Ectodermal cell (in vitro differentiated cells): ENCODE results near the gene KCTD6.

Experiments
- H3K27ac ChIP-seq: 2 replicates; pipeline ENCODE4 v1.7.0; 2013; ENCODE audit warnings: mild to moderate bottlenecking, low read depth, low read length; ENCODE audit not compliant: insufficient read depth, poor library complexity, severe bottlenecking
- H3K27me3 ChIP-seq: 2 replicates; pipeline ENCODE4 v1.7.0; 2013; ENCODE audit warnings: mild to moderate bottlenecking, low read length; ENCODE audit not compliant: insufficient read depth, control insufficient read depth, poor library complexity, severe bottlenecking
- H3K36me3 ChIP-seq: one replicate; pipeline ENCODE4 v1.7.0; 2013; ENCODE audit warnings: low read length; ENCODE audit not compliant: control insufficient read depth, insufficient read depth
- H3K4me1 ChIP-seq: one replicate; pipeline ENCODE4 v1.7.0; 2013; ENCODE audit warnings: low read length; ENCODE audit not compliant: control insufficient read depth, insufficient read depth
- H3K4me3 ChIP-seq: 2 replicates; pipeline ENCODE4 v1.7.0; 2013; ENCODE audit warnings: low read depth, low read length, control low read depth; ENCODE audit not compliant: insufficient read depth
- H3K9me3 ChIP-seq: 2 replicates; pipeline ENCODE4 v1.7.0; 2013; ENCODE audit warnings: mild to moderate bottlenecking, low read length, moderate library complexity; ENCODE audit not compliant: control insufficient read depth
- WGBS, 2 experiments: methylation state at CpG; one replicate each; pipeline ENCODE4 v1.1.7; 2013; ENCODE audit warnings: missing lambda C conversion rate in 2 of 2; 5-methylcytosine and 5-hydroxymethylcytosine counted together

Gene KCTD6

DNA sequence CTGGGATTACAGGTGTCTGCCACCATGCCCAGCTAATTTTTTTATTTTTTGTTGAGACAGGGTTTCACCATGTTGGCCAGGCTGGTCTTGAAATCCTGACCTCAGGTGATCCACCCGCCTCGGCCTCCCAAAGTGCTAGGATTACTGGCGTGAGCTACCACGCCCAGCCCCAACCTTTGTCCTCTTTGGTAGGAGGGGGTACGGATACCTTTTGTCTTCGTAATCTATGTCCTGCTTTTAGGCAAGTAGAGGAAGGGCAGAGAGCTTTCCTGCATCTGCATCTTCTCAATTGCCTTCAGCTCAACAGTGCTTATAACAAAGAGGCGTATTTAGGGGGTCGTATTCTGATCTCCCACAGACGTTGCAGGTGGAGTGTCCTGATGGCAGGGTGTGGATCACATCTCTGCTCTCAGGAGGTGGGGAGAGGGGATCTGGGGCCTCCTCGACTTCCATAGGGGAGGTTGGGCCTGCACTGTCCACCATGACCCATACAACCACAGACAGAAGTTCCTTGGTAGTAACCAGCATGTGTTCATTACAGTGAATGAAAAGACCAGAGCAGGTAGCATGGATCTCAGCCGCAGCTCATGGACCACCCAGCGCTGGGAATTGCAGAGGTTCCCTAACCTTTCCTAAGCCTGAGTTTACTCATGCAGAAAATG is 21.4 kb upstream of the KCTD6 start:
- Histone ChIP-seq H3K4me1 (peaks cover 16% of the 10 kb centered on the region), H3K27me3 (no peaks in the 10 kb centered on the region), H3K4me3 (no peak overlapping the region), H3K36me3 (no peaks in the 10 kb centered on the region), H3K27ac (peak overlapping the region; percentile 38), H3K9me3 (no peaks in the 10 kb centered on the region)
- WGBS, 2 experiments: 86 to 93% methylated on average over 12 of the region's 12 CpGs

DNA sequence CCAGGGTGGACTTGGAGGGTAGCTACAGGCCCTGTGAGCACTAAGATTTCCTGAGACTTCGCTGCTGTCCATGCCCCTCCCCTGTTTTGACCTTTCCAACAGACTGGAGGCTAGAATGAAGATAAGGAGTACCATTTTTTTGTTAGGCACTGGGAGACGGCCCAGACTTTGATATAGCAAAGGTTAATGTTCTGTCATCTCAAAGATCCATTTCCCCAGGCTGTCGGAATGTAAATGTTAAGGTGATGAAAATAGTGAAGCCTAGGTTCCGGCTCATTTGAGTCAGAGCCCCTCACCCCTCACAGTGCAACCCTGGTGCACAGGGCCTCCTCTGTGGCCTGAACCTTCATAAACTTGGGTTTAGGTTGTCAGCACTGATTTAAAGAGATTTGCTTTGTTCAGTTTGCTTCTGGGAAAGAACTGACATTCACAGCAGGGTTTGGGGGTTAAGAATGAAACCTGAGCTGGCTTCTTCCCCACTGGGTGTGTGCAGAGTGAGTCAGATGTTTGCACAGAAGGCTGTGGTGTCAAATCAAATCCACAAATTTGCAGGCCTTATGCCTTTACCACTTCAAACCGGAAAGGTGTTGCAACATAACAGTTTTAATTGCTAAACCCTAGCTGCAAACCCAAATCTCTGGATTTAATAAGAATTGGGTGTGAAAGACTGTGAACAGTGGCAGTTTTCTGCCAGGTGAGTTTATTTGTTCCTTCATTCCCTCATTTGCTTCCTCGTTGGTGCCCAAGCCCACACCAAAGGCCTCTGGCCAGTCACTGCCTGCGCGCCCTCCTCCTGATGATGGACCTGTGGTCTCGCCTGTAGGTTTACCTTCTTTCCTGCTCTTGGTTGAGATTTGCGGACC is 20.6 kb upstream of the KCTD6 start:
- no peak overlapping the region for H3K4me3 ChIP-seq
- 82 to 83% methylated on average over 10 of the region's 10 CpGs for WGBS, 2 experiments

DNA sequence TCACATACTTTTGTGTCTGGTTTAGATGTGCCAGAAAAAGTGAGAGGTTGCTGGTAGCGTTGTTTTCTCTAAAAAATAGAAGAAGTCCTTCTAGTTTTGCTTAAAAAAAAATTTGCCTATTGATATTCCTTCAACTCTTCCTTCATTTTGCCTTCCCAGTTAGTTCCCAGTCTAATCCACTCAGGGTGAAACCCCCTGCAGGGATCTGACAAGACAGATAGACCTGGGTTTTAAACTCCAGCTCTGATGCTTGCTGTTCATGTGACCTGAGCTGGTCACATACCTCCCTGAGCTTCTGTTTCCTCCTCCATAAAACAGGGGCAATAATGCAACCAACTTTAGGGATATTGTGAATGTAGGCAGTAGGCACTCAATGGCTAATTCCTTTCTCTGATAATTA is 18.6 kb upstream of the KCTD6 start:
- H3K4me1 ChIP-seq: peaks cover 16% of the 10 kb centered on the region
- 89 to 95% methylated on average over 1 of the region's 1 CpG for WGBS, 2 experiments

More for the DNA sequence above, 20.6 kb upstream of the KCTD6 start:
- Histone ChIP-seq H3K4me1 (peaks cover 16% of the 10 kb centered on the region), H3K9me3 (no peaks in the 10 kb centered on the region), H3K36me3 (no peaks in the 10 kb centered on the region), H3K27me3 (no peaks in the 10 kb centered on the region), H3K27ac (peak overlapping the region; percentile 38)

DNA sequence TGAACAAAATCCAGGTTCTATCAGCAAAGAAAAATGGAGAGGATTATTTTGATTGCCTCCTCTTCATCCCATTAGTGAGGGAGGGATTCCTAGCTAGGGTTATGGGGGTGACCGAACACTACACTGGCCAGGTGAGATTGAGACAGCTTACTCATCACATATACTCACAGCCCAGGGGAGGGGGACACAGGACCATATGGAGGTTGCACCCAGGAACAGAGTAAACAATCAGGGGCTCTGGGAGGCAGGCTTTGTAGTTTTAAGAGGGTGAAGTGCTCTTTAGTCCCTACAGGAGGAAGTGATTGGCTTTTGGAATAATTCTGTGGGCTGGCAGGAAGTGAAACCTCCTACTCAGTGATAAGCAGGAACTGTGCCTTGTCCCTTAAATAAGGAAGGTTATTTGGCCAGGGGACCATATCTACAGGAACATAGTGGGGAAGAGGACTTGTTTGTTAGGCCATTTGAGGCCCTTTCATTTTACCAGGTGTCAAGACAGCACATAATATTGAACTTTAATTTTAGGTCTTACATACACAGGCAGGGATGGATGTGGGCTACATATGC is 17.5 kb upstream of the KCTD6 start:
- no peaks in the 10 kb centered on the region for H3K9me3 ChIP-seq
- H3K4me3 ChIP-seq: no peak overlapping the region
- H3K4me1 ChIP-seq: peaks cover 16% of the 10 kb centered on the region
- 100% methylated on average over 1 of the region's 1 CpG; no CpG with 5 or more reads in 1 of the 2 experiments for WGBS, 2 experiments
- H3K27ac ChIP-seq: no peak overlapping the region
- H3K27me3 ChIP-seq: no peaks in the 10 kb centered on the region
- H3K36me3 ChIP-seq: no peaks in the 10 kb centered on the region

More for the DNA sequence above, 18.6 kb upstream of the KCTD6 start:
- H3K9me3 ChIP-seq: no peaks in the 10 kb centered on the region
- no peak overlapping the region for H3K4me3 ChIP-seq
- H3K36me3 ChIP-seq: no peaks in the 10 kb centered on the region
- H3K27ac ChIP-seq: no peak overlapping the region
- no peaks in the 10 kb centered on the region for H3K27me3 ChIP-seq

DNA sequence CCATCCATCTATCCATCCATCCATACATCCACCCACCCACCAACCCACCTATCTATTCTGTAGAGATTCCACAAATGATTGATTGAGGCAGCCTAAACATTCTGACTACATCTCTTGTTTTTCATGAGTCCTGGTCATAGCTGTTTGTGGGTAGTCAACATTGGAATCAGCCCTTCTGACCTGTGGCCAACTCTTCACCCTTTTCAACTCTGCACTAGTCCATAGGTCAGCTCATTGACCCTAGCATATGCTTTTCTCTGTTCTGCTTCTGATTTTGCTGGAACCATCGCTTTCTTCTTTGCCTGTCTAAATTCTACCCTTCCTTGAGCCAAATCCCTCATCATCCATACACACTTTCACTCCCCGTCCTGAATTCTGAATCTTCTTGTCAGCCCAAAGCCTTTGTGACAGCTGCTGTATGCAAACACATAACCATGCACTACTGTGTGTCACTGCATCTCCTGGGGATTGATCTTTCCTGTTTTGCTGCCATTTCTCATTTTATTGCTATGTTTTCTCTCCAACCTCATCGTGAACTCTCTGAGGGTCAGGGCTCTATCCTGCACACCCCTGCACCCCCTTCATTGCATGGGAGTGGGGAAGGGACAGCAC is 16.8 kb upstream of the KCTD6 start:
- H3K27ac ChIP-seq: no peak overlapping the region
- no peaks in the 10 kb centered on the region for H3K36me3 ChIP-seq
- H3K27me3 ChIP-seq: no peaks in the 10 kb centered on the region
- no peak overlapping the region for H3K4me3 ChIP-seq
- no peaks in the 10 kb centered on the region for H3K9me3 ChIP-seq
- peaks cover 16% of the 10 kb centered on the region for H3K4me1 ChIP-seq
- 84 to 90% methylated on average over 3 of the region's 3 CpGs for WGBS, 2 experiments

DNA sequence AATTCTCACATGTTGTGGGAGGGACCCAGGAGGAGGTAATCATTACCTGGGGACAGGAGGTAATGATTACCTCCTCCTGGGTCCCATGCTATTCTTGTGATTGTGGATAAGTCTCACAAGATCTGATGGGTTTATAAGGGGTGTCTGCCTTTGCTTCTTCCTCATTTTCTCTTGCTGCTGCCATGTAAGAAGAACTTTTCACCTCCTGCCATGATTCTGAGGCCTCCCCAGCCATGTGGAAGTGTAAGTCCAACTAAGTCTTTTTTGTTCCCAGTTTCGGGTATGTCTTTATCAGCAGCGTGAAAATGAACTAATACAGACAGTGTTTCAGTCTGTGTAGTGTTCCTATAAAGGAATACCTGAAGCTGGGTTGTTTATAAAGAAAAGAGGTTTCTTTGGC is 13.1 kb upstream of the KCTD6 start:
- H3K27ac ChIP-seq: no peak overlapping the region
- 93 to 94% methylated on average over 2 of the region's 2 CpGs for WGBS, 2 experiments
- H3K36me3 ChIP-seq: no peaks in the 10 kb centered on the region
- H3K4me1 ChIP-seq: no peaks in the 10 kb centered on the region
- no peaks in the 10 kb centered on the region for H3K9me3 ChIP-seq
- no peak overlapping the region for H3K4me3 ChIP-seq
- H3K27me3 ChIP-seq: no peaks in the 10 kb centered on the region

DNA sequence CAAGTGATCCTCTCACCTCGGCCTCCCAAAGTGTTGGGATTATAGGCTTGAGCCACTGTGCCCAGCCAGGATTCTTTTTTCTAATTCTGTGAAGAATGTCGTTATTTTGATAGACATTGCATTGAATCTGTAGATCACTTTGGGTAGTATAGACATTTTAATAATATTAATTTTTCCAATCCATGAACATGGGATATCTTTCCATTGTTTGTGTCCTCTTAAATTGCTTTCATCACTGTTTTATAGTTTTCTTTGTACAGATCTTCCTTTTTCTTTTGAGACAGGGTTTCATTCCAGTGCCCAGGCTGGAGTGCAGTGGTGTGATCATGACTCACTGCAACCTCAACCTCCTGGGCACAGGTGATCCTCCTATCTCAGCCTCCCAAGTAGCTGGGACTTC is 11.6 kb upstream of the KCTD6 start:
- no peaks in the 10 kb centered on the region for H3K9me3 ChIP-seq
- WGBS, 2 experiments: 84 to 97% methylated on average over 1 to 2 of the region's 2 CpGs
- no peaks in the 10 kb centered on the region for H3K4me1 ChIP-seq
- H3K27ac ChIP-seq: no peak overlapping the region
- H3K36me3 ChIP-seq: no peaks in the 10 kb centered on the region
- H3K4me3 ChIP-seq: no peak overlapping the region
- no peaks in the 10 kb centered on the region for H3K27me3 ChIP-seq

DNA sequence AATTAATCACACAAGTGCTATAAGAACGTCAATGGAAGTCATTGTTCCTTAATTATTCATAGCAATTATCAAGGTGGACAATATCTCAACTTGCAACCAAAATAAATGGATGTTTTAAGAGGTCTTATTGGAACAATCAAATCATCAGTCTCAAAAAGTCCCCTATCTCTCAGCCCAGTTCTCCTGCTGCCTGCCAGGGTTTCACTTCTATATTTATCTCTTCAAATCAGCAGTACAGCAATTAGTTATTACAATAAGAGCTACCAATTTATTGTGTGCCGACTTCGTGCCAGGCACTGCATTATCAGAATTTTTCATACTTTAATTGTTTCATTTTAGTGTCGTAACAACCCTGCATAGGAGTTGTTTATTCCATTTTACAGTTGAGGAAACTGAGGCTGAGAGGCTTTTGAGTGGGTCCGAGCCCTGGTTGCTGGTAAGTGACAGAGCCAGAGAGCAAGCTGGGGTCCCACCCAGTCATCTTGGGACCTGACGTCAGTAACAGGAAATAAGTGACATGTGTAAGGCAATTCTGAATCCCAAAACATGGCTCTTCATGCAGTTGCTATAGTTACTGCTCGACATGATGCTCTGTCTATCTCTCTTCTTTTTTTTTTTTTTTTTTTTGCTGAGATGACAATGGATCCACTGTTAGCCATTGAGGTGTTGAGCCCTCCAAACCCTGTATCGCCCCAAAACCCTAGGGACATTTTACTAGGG is 8.8 kb upstream of the KCTD6 start:
- WGBS, 2 experiments: 91 to 95% methylated on average over 7 to 8 of the region's 8 CpGs
- no peaks in the 10 kb centered on the region for H3K4me1 ChIP-seq
- H3K4me3 ChIP-seq: no peak overlapping the region
- H3K27ac ChIP-seq: no peak overlapping the region
- no peaks in the 10 kb centered on the region for H3K9me3 ChIP-seq
- no peaks in the 10 kb centered on the region for H3K27me3 ChIP-seq
- H3K36me3 ChIP-seq: no peaks in the 10 kb centered on the region

DNA sequence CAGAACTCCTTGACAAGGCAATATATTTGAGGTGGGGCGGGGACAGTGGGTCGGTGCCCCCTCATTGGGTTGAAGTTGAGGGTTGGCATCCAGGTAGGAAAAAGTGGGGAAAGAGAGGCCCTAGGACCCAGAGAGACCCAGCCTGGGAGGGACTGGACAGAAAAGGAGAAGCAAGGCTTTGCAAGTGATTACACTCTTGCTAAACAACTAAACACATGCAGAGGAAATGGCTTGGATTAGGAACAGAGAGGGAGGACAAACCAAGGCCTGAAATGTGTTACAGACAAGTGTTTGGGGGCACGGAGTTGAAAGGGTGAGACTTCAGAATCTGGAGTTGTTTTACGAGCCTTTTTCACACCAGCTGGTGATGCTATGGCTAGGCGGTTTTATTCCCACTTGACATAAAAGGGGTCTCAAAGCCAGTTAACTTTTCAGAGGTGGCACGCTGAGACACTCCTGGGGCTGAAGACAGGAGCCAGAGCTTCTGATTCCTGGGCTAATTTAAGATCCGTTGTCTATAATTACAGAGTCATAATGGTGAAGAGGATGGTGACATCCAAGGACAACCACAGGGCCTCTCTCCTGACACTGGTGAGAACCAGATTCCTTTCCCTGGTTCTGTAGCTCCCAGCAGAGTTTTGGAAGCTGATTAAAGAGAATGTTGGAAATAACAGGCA is 7.7 kb upstream of the KCTD6 start:
- 82 to 86% methylated on average over 7 of the region's 7 CpGs for WGBS, 2 experiments
- H3K27ac ChIP-seq: no peak overlapping the region
- H3K27me3 ChIP-seq: no peaks in the 10 kb centered on the region
- no peaks in the 10 kb centered on the region for H3K4me1 ChIP-seq
- no peaks in the 10 kb centered on the region for H3K36me3 ChIP-seq
- no peaks in the 10 kb centered on the region for H3K9me3 ChIP-seq
- H3K4me3 ChIP-seq: no peak overlapping the region
